PFSK-1 (cell line): ENCODE results near the gene DNAH14.

Experiments
- TAF1 ChIP-seq: IDR thresholded peaks from 2 replicates; pipeline ENCODE4 v1.6.1; 2012; ENCODE audit warnings: low read length, control low read depth, borderline replicate concordance; ENCODE audit not compliant: insufficient read depth
- TF ChIP-seq, protein P1 (sequence below), 2 experiments: IDR thresholded peaks; 2 replicates each; pipeline versions ENCODE4 v1.6.1 to v1.8.0; 2011 to 2012; ENCODE audit warnings: low read depth in 2 of 2, low read length in 2 of 2, control low read depth in 1 of 2, inconsistent platforms in 1 of 2, mild to moderate bottlenecking in 1 of 2, moderate library complexity in 1 of 2; ENCODE audit not compliant: insufficient read depth in 1 of 2

DNA sequence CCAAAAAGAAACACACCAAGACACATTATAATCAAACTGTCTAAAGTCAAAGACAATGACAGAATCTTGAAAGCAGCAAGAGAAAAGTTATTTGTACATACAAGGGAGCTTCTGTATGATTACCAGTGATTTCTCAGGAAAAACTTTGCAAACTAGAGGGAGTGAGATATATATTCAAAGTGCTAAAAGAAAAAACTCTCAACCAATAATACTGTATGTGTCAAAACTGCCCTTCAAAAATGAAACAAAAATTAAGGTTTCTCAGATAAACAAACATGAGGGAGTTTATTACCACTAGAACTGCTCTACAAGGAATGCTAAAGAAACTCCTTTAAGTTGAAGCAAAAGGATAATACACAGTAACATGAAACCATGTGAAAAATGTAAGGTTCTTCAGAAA, 418.9 kb downstream of the DNAH14 start:
- TF ChIP-seq, protein P1, sequence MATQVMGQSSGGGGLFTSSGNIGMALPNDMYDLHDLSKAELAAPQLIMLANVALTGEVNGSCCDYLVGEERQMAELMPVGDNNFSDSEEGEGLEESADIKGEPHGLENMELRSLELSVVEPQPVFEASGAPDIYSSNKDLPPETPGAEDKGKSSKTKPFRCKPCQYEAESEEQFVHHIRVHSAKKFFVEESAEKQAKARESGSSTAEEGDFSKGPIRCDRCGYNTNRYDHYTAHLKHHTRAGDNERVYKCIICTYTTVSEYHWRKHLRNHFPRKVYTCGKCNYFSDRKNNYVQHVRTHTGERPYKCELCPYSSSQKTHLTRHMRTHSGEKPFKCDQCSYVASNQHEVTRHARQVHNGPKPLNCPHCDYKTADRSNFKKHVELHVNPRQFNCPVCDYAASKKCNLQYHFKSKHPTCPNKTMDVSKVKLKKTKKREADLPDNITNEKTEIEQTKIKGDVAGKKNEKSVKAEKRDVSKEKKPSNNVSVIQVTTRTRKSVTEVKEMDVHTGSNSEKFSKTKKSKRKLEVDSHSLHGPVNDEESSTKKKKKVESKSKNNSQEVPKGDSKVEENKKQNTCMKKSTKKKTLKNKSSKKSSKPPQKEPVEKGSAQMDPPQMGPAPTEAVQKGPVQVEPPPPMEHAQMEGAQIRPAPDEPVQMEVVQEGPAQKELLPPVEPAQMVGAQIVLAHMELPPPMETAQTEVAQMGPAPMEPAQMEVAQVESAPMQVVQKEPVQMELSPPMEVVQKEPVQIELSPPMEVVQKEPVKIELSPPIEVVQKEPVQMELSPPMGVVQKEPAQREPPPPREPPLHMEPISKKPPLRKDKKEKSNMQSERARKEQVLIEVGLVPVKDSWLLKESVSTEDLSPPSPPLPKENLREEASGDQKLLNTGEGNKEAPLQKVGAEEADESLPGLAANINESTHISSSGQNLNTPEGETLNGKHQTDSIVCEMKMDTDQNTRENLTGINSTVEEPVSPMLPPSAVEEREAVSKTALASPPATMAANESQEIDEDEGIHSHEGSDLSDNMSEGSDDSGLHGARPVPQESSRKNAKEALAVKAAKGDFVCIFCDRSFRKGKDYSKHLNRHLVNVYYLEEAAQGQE (IDR thresholded peaks at IDR 0.05; ENCODE audit: insufficient read depth in 1 of 2, low read depth in 2 of 2, low read length in 2 of 2) = no peak
- no peak for TF ChIP-seq TAF1
